HEK293T (cell line): ENCODE data around the gene PRSS3.
"Not testable (repeated sequence)": the region's sequence is repeated elsewhere in the genome, so short reads cannot be mapped to it uniquely, and the experiment has no call there.

Experiments
- CTCF ChIA-PET: fragments of 350-600 bp; formaldehyde crosslinking; extraction: SDS; loops from one replicate; lab custom pipeline; 2021; ENCODE audit warnings: antibody characterized with exemption, inconsistent platforms; lab: Yijun Ruan, JAX
- POLR2A ChIA-PET: fragments of 350-600 bp; formaldehyde crosslinking; extraction: SDS; loops from one replicate; lab custom pipeline; 2020; ENCODE audit warnings: antibody characterized with exemption, inconsistent platforms; lab: Yijun Ruan, JAX
- DNase-seq: peaks from one replicate; pipeline ENCODE4 v3.0.0; 2012; ENCODE audit warnings: mixed read lengths; ENCODE audit errors: extremely low spot score
- ARNT ChIP-seq: fragments of 450-650 bp; IDR thresholded peaks from 2 replicates; pipeline ENCODE4 v1.6.1; 2017; ENCODE audit warnings: mild to moderate bottlenecking
- BHLHE40 ChIP-seq: fragments of 450-650 bp; IDR thresholded peaks from 2 replicates; pipeline ENCODE4 v1.6.1; 2016; ENCODE audit warnings: mild to moderate bottlenecking, moderate library complexity, borderline replicate concordance
- CTBP1 ChIP-seq: fragments of 450-650 bp; IDR thresholded peaks from 2 replicates; pipeline ENCODE4 v1.6.1; 2016; ENCODE audit warnings: borderline replicate concordance
- ELF4 ChIP-seq: fragments of 450-650 bp; IDR thresholded peaks from 2 replicates; pipeline ENCODE4 v1.6.1; 2017; ENCODE audit warnings: antibody characterized with exemption
- FOXA1 ChIP-seq: fragments of 450-650 bp; IDR thresholded peaks from 2 replicates; pipeline ENCODE4 v1.6.1; 2016; ENCODE audit warnings: mild to moderate bottlenecking
- FOXK2 ChIP-seq: fragments of 450-650 bp; IDR thresholded peaks from 2 replicates; pipeline ENCODE4 v1.6.1; 2016; ENCODE audit warnings: mild to moderate bottlenecking
- FOXM1 ChIP-seq: fragments of 450-650 bp; IDR thresholded peaks from 2 replicates; pipeline ENCODE4 v1.6.1; 2017; ENCODE audit warnings: mild to moderate bottlenecking, borderline replicate concordance
- HDGF ChIP-seq: fragments of 450-650 bp; IDR thresholded peaks from 2 replicates; pipeline ENCODE4 v1.6.1; 2017; ENCODE audit warnings: antibody characterized with exemption, borderline replicate concordance
- L3MBTL2 ChIP-seq: fragments of 450-650 bp; conservative IDR thresholded peaks from 2 replicates; pipeline ENCODE4 v1.6.1; 2016; ENCODE audit warnings: mild to moderate bottlenecking
- LEF1 ChIP-seq: fragments of 450-650 bp; IDR thresholded peaks from 2 replicates; pipeline ENCODE4 v1.6.1; 2017; ENCODE audit warnings: mild to moderate bottlenecking, borderline replicate concordance
- NFRKB ChIP-seq: fragments of 450-650 bp; IDR thresholded peaks from 2 replicates; pipeline ENCODE4 v1.6.1; 2016; ENCODE audit warnings: mild to moderate bottlenecking, moderate library complexity
- SP1 ChIP-seq: fragments of 450-650 bp; IDR thresholded peaks from 2 replicates; pipeline ENCODE4 v1.6.1; 2017
- SUZ12 ChIP-seq: fragments of 450-650 bp; IDR thresholded peaks from 2 replicates; pipeline ENCODE4 v1.6.1; 2016; ENCODE audit warnings: mild to moderate bottlenecking
- TARDBP ChIP-seq: fragments of 450-650 bp; IDR thresholded peaks from 2 replicates; pipeline ENCODE4 v1.6.1; 2016
- ZNF384 ChIP-seq: fragments of 450-650 bp; IDR thresholded peaks from 2 replicates; pipeline ENCODE4 v1.6.1; 2016
- TF ChIP-seq, protein P1 (sequence below): fragments of 450-650 bp; IDR thresholded peaks from 2 replicates; pipeline ENCODE4 v1.6.1; 2016

The PRSS3 gene

DNA sequence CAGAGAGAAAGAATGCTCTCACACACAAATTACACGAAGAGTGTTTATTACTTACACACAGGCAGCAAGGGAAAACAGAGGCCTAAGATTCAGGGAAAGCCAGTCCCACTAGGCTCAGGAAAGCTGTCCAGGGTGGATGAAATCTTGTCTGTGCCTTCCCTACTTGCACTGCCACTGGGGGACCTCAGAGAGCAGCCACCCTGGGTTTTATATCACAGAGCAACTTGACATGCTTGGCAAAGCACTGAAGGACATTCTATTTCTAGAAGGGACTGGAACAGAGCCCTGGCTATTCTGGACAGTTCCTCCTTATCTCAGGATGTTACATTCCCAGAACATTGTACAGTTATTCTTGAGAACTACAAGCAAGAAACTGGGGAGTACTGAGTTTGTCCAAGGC lies 7.5 kb upstream of the PRSS3 start:
- ChIA-PET CTCF (interaction anchor here (1.0 kb wide), 1 partner anchor 9 kb away, joined by 3 read pairs; no protein-coding TSS in a partner anchor), POLR2A (no interaction called here)
- no peak for DNase-seq
- TF ChIP-seq ELF4 (no peak), FOXK2 (no peak), NFRKB (no peak), CTBP1 (no peak), BHLHE40 (no peak), ZNF384 (no peak), SP1 (no peak), ARNT (no peak), FOXA1 (no peak), HDGF (no peak), LEF1 (no peak), TARDBP (no peak), SUZ12 (no peak), L3MBTL2 (no peak), FOXM1 (no peak)
- TF ChIP-seq, protein P1, sequence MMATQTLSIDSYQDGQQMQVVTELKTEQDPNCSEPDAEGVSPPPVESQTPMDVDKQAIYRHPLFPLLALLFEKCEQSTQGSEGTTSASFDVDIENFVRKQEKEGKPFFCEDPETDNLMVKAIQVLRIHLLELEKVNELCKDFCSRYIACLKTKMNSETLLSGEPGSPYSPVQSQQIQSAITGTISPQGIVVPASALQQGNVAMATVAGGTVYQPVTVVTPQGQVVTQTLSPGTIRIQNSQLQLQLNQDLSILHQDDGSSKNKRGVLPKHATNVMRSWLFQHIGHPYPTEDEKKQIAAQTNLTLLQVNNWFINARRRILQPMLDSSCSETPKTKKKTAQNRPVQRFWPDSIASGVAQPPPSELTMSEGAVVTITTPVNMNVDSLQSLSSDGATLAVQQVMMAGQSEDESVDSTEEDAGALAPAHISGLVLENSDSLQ, result no peak

DNA sequence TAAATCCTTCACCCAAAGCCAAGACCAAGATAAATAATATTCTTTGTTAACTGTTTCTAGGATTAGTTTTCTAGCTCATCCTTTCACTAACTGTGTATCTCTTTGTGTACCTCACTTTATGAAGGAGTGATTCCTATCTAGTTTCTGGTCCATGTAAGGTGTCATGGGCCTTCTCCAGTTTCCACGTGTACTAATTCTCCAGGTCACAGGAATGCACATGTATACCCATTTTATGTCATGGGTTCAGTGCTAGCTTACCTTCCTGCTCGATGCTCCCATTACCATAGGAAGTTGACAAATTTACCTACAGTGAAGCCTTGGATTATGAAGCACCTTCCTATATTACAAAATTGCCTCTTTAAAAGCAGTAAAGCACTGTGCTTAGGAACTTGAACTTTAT lies 5.9 kb upstream of the PRSS3 start:
- DNase-seq, POLR2A ChIA-PET, CTCF ChIA-PET: not testable (repeated sequence)

DNA sequence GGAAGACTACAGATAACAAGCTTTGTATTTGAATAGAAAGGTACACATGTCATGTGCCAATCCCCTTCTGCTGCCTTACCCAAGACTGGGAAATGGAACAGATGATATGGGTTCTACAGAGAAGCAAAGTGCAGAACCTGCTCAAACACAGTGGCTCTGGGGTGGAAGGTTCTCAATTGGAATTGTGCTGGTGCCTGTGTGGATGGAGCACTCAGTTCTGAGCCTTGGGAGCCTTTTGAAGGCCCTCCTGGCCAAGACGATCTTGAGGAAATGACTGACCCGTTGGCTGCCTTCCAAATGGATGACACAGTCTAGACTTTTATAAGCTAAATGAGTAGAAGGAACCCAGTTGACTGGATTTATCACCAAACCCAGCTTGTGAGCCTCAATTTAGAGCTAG lies 4.2 kb upstream of the PRSS3 start:
- POLR2A ChIA-PET, result no interaction called here
- no peak for DNase-seq

DNA sequence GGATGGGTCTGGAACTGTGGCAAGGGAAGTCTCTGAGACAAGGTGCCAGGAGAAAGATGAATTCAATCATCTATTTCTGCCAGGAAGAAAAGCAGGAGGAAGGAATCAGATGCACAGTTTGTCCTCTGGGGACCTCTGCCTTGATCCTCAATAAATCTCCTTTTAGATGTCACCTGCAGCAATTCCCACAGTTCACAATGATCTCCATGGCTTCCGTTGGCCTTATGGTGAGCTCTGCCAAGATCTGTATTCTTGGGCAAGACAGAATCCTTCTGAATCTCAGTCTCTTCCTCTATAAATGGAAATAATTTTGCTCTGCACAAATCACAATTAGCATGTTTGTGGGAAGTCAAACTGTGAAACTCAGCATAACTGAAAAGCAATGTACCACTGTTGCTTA lies 1.9 kb upstream of the PRSS3 start:
- CTCF ChIA-PET, DNase-seq, POLR2A ChIA-PET: not testable (repeated sequence)

More for the DNA sequence above, 4.2 kb upstream of the PRSS3 start:
- CTCF ChIA-PET, result interaction anchor here (1.3 kb wide), 1 partner anchor 13 kb away, joined by 4 read pairs; no protein-coding TSS in a partner anchor
- TF ChIP-seq ARNT, result no peak
- no peak for TF ChIP-seq NFRKB
- no peak for TF ChIP-seq SP1
- no peak for TF ChIP-seq FOXK2
- TF ChIP-seq SUZ12, result no peak
- no peak for TF ChIP-seq ELF4
- TF ChIP-seq HDGF, result no peak
- no peak for TF ChIP-seq L3MBTL2
- no peak for TF ChIP-seq TARDBP

DNA sequence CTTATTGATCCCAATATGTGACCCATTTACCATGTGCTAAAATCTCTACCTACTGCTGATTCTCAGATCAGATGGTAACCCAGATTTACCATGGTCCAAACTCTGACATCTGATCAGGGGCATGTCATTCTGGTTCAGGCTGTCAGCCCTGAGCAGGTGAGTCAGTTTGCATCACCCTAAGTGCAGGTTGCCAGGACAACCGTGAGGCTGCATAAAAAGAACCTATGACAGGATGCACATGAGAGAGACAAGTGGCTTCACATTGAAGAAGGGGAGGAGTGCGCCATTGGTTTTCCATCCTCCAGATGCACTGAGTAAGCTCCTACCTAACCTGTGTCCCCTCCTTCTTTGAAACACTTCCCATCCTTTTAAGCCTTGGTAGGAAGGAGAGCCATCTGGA lies 801 bp upstream of the PRSS3 start:
- ChIA-PET CTCF (no interaction called here), POLR2A (no interaction called here)
- DNase-seq, result no peak
- TF ChIP-seq FOXM1, result no peak
- TF ChIP-seq LEF1, result no peak
- no peak for TF ChIP-seq TARDBP
- no peak for TF ChIP-seq SUZ12
- no peak for TF ChIP-seq CTBP1
- no peak for TF ChIP-seq SP1
- TF ChIP-seq ELF4, result no peak
- TF ChIP-seq FOXK2, result no peak

DNA sequence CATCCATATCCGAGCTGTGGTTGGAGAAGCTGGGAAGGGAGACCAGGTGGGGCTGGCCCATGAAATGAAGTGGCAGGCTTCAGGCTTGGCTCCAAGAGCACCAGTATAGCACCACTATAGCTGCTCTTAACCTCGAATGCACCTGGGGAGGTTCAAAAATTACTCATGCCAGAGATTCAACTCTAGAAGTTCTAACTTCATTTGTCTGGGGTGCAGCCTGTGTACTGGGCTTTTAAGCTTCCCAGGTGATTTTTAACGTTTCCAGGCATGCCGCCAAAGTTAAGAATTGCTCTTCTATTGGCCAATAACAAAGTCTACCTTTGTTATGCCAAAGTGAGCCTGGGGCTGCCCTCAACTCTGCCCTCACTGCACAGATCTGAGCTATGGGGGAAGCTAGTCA lies 458 bp downstream of the PRSS3 start:
- CTCF ChIA-PET, result no interaction called here
- no peak for TF ChIP-seq SP1
- TF ChIP-seq CTBP1, result no peak
- no peak for TF ChIP-seq ARNT
- TF ChIP-seq LEF1, result no peak
- TF ChIP-seq L3MBTL2, result no peak
- TF ChIP-seq BHLHE40, result no peak
- TF ChIP-seq, protein P1, result no peak
- no peak for TF ChIP-seq ZNF384
- no peak for TF ChIP-seq FOXA1
- DNase-seq, result no peak
- POLR2A ChIA-PET, result no interaction called here

DNA sequence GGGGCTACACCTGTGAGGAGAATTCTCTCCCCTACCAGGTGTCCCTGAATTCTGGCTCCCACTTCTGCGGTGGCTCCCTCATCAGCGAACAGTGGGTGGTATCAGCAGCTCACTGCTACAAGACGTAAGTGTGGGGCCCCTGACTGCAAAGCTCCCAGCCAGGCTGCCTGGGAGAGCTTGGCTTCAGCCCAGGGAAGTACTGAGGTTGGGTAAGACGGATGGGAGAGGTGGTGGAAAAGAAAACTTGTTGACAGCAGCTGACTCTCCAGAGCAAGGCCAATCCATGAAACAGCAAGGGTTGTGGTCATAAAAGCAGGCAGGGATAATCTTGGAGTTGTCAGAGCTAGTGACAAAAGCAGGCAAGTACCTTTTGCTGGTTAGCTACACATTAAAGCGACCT lies 1.3 kb downstream of the PRSS3 start:
- CTCF ChIA-PET, result interaction anchor here (0.6 kb wide), 1 partner anchor 1962 kb away, joined by 3 read pairs; no protein-coding TSS in a partner anchor

DNA sequence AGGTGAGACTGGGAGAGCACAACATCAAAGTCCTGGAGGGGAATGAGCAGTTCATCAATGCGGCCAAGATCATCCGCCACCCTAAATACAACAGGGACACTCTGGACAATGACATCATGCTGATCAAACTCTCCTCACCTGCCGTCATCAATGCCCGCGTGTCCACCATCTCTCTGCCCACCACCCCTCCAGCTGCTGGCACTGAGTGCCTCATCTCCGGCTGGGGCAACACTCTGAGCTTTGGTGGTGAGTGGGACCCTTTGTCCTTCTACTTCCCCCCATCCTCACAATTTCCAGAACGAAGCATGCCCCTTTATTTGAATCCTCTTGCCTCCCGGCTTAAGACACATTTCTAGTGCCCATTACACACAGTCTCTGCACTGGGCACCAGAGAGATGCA lies 2.5 kb downstream of the PRSS3 start:
- CTCF ChIA-PET, result no interaction called here
- DNase-seq, result no peak
- TF ChIP-seq FOXK2, result no peak
- POLR2A ChIA-PET, result no interaction called here

More for the DNA sequence above, 1.3 kb downstream of the PRSS3 start:
- POLR2A ChIA-PET, DNase-seq: not testable (repeated sequence)
